ENCODE results near the gene RRBP1. TPM values are rescaled to one million over a fixed set of nuclear protein-coding genes. Genes with fewer than 3 reads are reported as not detected.
"Not testable (repeated sequence)": the region's sequence is repeated elsewhere in the genome, so short reads cannot be mapped to it uniquely, and the experiment has no call there.

RRBP1 gene
- total RNA-seq, 1 donor from 2014 or later = 35.6 TPM

GRCh38 chr20:17668432-17668831 lies 13.6 kb downstream of the RRBP1 start:
- ATAC-seq = no peak
- intact Hi-C loops (cut with micrococcal nuclease) = no loop called here
- DNase-seq = no peak

GRCh38 chr20:17667445-17667844 lies 14.6 kb downstream of the RRBP1 start:
- no peak for ATAC-seq
- intact Hi-C loops (cut with micrococcal nuclease) = no loop called here

GRCh38 chr20:17666481-17666880 lies 15.6 kb downstream of the RRBP1 start:
- ATAC-seq = peak; percentile 62
- DNase-seq = no peak
- intact Hi-C loops (cut with micrococcal nuclease) = no loop called here

More at GRCh38 chr20:17667445-17667844, 14.6 kb downstream of the RRBP1 start:
- DNase-seq = no peak

- DNase-seq = no peak
- intact Hi-C loops (cut with micrococcal nuclease) = no loop called here
- ATAC-seq = no peak
Measured at GRCh38 chr20:17665756-17666155, 16.3 kb downstream of the RRBP1 start.

GRCh38 chr20:17664025-17664633 lies 17.9 kb downstream of the RRBP1 start:
- ATAC-seq (no peak), DNase-seq (no peak)
- intact Hi-C loops (cut with micrococcal nuclease) = no loop called here

- ATAC-seq (no peak), DNase-seq (no peak)
- intact Hi-C loops (cut with micrococcal nuclease) = no loop called here
Measured at GRCh38 chr20:17663486-17663885, 18.6 kb downstream of the RRBP1 start.

- no peak for DNase-seq
- intact Hi-C loops (cut with micrococcal nuclease) = no loop called here
- peak; percentile 34 for ATAC-seq
Measured at GRCh38 chr20:17663040-17663399, 19.0 kb downstream of the RRBP1 start.

- ATAC-seq (peak; percentile 84), DNase-seq (no peak)
- intact Hi-C loops (cut with micrococcal nuclease) = no loop called here
Measured at GRCh38 chr20:17662333-17663039, 19.6 kb downstream of the RRBP1 start.

- no peak for DNase-seq
- ATAC-seq = peak; percentile 45
- intact Hi-C loops (cut with micrococcal nuclease) = no loop called here
Measured at GRCh38 chr20:17661121-17661744, 20.8 kb downstream of the RRBP1 start.

- DNase-seq = no peak
- no peak for ATAC-seq
- intact Hi-C loops (cut with micrococcal nuclease) = no loop called here
Measured at GRCh38 chr20:17660667-17661066, 21.4 kb downstream of the RRBP1 start.

- DNase-seq (no peak), ATAC-seq (no peak)
- intact Hi-C loops (cut with micrococcal nuclease) = no loop called here
Measured at GRCh38 chr20:17659801-17660200, 22.2 kb downstream of the RRBP1 start.

- intact Hi-C loops (cut with micrococcal nuclease); DNase-seq; ATAC-seq: not testable (repeated sequence)
Measured at GRCh38 chr20:17659344-17659743, 22.7 kb downstream of the RRBP1 start.

- ATAC-seq (no peak), DNase-seq (no peak)
- intact Hi-C loops (cut with micrococcal nuclease) = no loop called here
Measured at GRCh38 chr20:17658648-17658993, 23.4 kb downstream of the RRBP1 start.

GRCh38 chr20:17657898-17658647 lies 24.0 kb downstream of the RRBP1 start:
- intact Hi-C loops (cut with micrococcal nuclease) = no loop called here
- ATAC-seq (no peak), DNase-seq (no peak)

- no peak for DNase-seq
- intact Hi-C loops (cut with micrococcal nuclease) = no loop called here
- no peak for ATAC-seq
Measured at GRCh38 chr20:17657079-17657825, 24.8 kb downstream of the RRBP1 start.

GRCh38 chr20:17655865-17656479 lies 26.1 kb downstream of the RRBP1 start:
- ATAC-seq = no peak
- DNase-seq = no peak
- intact Hi-C loops (cut with micrococcal nuclease) = no loop called here

GRCh38 chr20:17655286-17655651 lies 26.8 kb downstream of the RRBP1 start:
- DNase-seq = no peak
- ATAC-seq = no peak
- intact Hi-C loops (cut with micrococcal nuclease) = no loop called here

GRCh38 chr20:17654649-17655285 lies 27.3 kb downstream of the RRBP1 start:
- ATAC-seq (peak; percentile 32), DNase-seq (peak; percentile 72)
- intact Hi-C loops (cut with micrococcal nuclease) = no loop called here
